HepG2 (cell line): ENCODE results near the gene RNASE11. TPM values are rescaled to one million over a fixed set of nuclear protein-coding genes. Genes with fewer than 3 reads are reported as not detected.

Experiments used
- ERF ChIP-seq: IDR thresholded peaks from 2 replicates; pipeline ENCODE4 v1.6.1; 2018; ENCODE audit warnings: missing biosample characterization, missing genetic modification reagents
- FOXA3 ChIP-seq: IDR thresholded peaks from 2 replicates; pipeline ENCODE4 v1.6.1; 2016; ENCODE audit warnings: missing genetic modification reagents, missing compliant biosample characterization
- GATAD1 ChIP-seq: IDR thresholded peaks from 2 replicates; pipeline ENCODE4 v1.6.1; 2016; ENCODE audit warnings: missing genetic modification reagents, missing compliant biosample characterization
- HDAC1 ChIP-seq: sonication (generic); formaldehyde crosslinking; IDR thresholded peaks from 2 replicates; pipeline ENCODE4 v1.5.1; 2020; ENCODE audit warnings: mild to moderate bottlenecking, missing genetic modification reagents
- HMG20A ChIP-seq: IDR thresholded peaks from 2 replicates; pipeline ENCODE4 v1.6.1; 2016; ENCODE audit warnings: borderline replicate concordance
- ISL2 ChIP-seq: sonication (generic); formaldehyde crosslinking; IDR thresholded peaks from 2 replicates; pipeline ENCODE4 v1.5.0; 2020; ENCODE audit warnings: missing genetic modification reagents
- KDM4B ChIP-seq: sonication (generic); formaldehyde crosslinking; IDR thresholded peaks from 2 replicates; pipeline ENCODE4 v1.4.0; 2020; ENCODE audit warnings: missing genetic modification reagents
- MIER2 ChIP-seq: IDR thresholded peaks from 2 replicates; pipeline ENCODE4 v1.6.1; 2016; ENCODE audit warnings: missing biosample characterization, missing genetic modification reagents
- MYNN ChIP-seq: sonication (generic); formaldehyde crosslinking; IDR thresholded peaks from 2 replicates; pipeline ENCODE4 v1.4.0; 2020; ENCODE audit warnings: mild to moderate bottlenecking, low read depth, missing genetic modification reagents
- NPAS2 ChIP-seq: sonication (generic); formaldehyde crosslinking; IDR thresholded peaks from 2 replicates; pipeline ENCODE4 v1.8.0; 2022; ENCODE audit warnings: mild to moderate bottlenecking, missing genetic modification reagents, borderline replicate concordance
- SMYD3 ChIP-seq: sonication (generic); formaldehyde crosslinking; IDR thresholded peaks from 2 replicates; pipeline ENCODE4 v1.8.1; 2023; ENCODE audit warnings: mild to moderate bottlenecking, missing genetic modification reagents
- TARDBP ChIP-seq: sonication (generic); formaldehyde crosslinking; IDR thresholded peaks from 2 replicates; pipeline ENCODE4 v1.8.0; 2022; ENCODE audit warnings: mild to moderate bottlenecking, missing genetic modification reagents
- ZBTB21 ChIP-seq: sonication (generic); formaldehyde crosslinking; IDR thresholded peaks from 2 replicates; pipeline ENCODE4 v1.4.0; 2020; ENCODE audit warnings: missing genetic modification reagents
- ZMYM4 ChIP-seq: sonication (generic); formaldehyde crosslinking; IDR thresholded peaks from 2 replicates; pipeline ENCODE4 v1.8.1; 2023; ENCODE audit warnings: mild to moderate bottlenecking, missing genetic modification reagents
- ZNF430 ChIP-seq: sonication (generic); formaldehyde crosslinking; IDR thresholded peaks from 2 replicates; pipeline ENCODE4 v1.9.0; 2021; ENCODE audit warnings: mild to moderate bottlenecking, missing genetic modification reagents
- ZNF564 ChIP-seq: sonication (generic); formaldehyde crosslinking; IDR thresholded peaks from 2 replicates; pipeline ENCODE4 v1.8.1; 2023; ENCODE audit warnings: mild to moderate bottlenecking, missing genetic modification reagents
- ZNF614 ChIP-seq: IDR thresholded peaks from 2 replicates; pipeline ENCODE4 v1.6.1; 2018; ENCODE audit warnings: missing biosample characterization, missing genetic modification reagents, inconsistent platforms, borderline replicate concordance
- ZNF772 ChIP-seq: sonication (generic); formaldehyde crosslinking; IDR thresholded peaks from 2 replicates; pipeline ENCODE4 v1.5.0; 2020; ENCODE audit warnings: mild to moderate bottlenecking, missing genetic modification reagents
- ZNF777 ChIP-seq: sonication (generic); formaldehyde crosslinking; IDR thresholded peaks from 2 replicates; pipeline ENCODE4 v1.4.0; 2020; ENCODE audit warnings: missing genetic modification reagents
- ZSCAN9 ChIP-seq: IDR thresholded peaks from 2 replicates; pipeline ENCODE4 v1.6.1; 2016; ENCODE audit warnings: borderline replicate concordance
- polyA plus RNA-seq, 8 experiments: library from polyadenylated mRNA; depleted of rRNA in 3 of 8; stranded (reverse) in 7 of 8; unstranded in 1 of 8; fragments of >200 nt; fragmentation: Illumina TruSeq in 4 of 8; extraction: Trizol in 4 of 8; gene quantifications; 2 replicates each; pipeline versions ENCODE4 v1.2.1 to v1.2.3, GENCODE V29; 2011 to 2016; ENCODE audit warnings: low read depth in 4 of 8, missing spikeins in 1 of 8, mixed read lengths in 1 of 8; ENCODE audit not compliant: insufficient read depth in 1 of 8
- total RNA-seq, 5 experiments: library from RNA; depleted of rRNA; stranded (reverse); fragments of >200 nt; fragmentation: Illumina TruSeq; extraction: Trizol; gene quantifications; 2 replicates each; pipeline ENCODE4 v1.2.3, GENCODE V29; 2016; ENCODE audit warnings: low read depth in 1 of 5
- TF ChIP-seq, protein P1 (sequence below): sonication (generic); formaldehyde crosslinking; IDR thresholded peaks from 2 replicates; pipeline ENCODE4 v1.5.0; 2020; ENCODE audit warnings: missing genetic modification reagents
- TF ChIP-seq, protein P2 (sequence below): sonication (generic); formaldehyde crosslinking; IDR thresholded peaks from 2 replicates; pipeline ENCODE4 v1.9.0; 2021; ENCODE audit warnings: missing genetic modification reagents, mild to moderate bottlenecking, borderline replicate concordance
- TF ChIP-seq, protein P3 (sequence below): sonication (generic); formaldehyde crosslinking; IDR thresholded peaks from 2 replicates; pipeline ENCODE4 v1.4.0; 2020; ENCODE audit warnings: mild to moderate bottlenecking, missing genetic modification reagents, borderline replicate concordance
- TF ChIP-seq, protein P4 (sequence below): sonication (generic); formaldehyde crosslinking; IDR thresholded peaks from 2 replicates; pipeline ENCODE4 v1.4.0; 2020; ENCODE audit warnings: low read depth, missing genetic modification reagents

Gene RNASE11
- total and polyA plus RNA-seq, 2 of the 13 experiments (the other 11 are each of a cell fraction or from before 2014, with no cell fraction given), result not detected

DNA sequence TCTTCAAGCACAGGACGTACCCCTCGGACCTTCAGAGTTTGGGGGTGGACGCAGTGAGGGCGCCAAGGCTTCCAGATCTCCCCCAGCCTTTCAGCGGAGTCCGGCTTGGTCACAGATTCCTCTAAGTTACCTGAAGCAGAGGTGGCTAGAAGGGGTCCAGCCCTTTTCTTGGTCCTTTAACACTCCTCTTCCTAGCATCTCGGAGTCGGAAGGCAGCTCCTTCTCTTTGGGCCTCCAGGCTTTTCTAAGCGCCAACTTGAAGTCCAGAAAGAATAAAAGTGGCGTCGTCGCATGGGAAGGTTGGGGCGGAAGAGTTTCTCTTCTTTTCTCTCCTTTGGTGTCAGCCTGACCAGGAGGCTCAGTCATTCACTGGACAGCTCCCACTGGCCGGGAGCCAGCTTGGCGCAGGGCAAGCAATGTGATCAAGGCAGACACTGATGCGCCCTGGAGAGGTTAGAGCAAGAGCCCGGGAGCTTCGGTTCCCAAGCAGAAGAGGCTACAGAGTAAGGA, 44.1 kb upstream of the RNASE11 start (continued):
- TF ChIP-seq FOXA3 (CRISPR knock-in tag) (no peak), MIER2 (peak; percentile 93), GATAD1 (CRISPR knock-in tag) (0 out of 2 replicates have a peak, but pooled peaks have one; percentile 30), TARDBP (CRISPR knock-in tag) (no peak), ERF (0 out of 2 replicates have a peak, but pooled peaks have one; percentile 9), ZBTB21 (CRISPR knock-in tag) (no peak), MYNN (0 out of 2 replicates have a peak, but pooled peaks have one; percentile 41), ISL2 (CRISPR knock-in tag) (no peak), ZNF772 (CRISPR knock-in tag) (peak; percentile 60; the same call in 1 of the 2 replicates), HMG20A (CRISPR knock-in tag) (0 out of 2 replicates have a peak, but pooled peaks have one; percentile 15), ZMYM4 (CRISPR knock-in tag) (peak; percentile 50; the same call in 1 of the 2 replicates), HDAC1 (peak; percentile 32; the same call in 1 of the 2 replicates), NPAS2 (CRISPR knock-in tag) (no peak), ZNF564 (CRISPR knock-in tag) (no peak), ZNF430 (CRISPR knock-in tag) (peak; percentile 20; the same call in 1 of the 2 replicates), ZNF777 (CRISPR knock-in tag) (peak; percentile 84), ZSCAN9 (0 out of 2 replicates have a peak, but pooled peaks have one; percentile 18), ZNF614 (peak; percentile 65; the same call in 1 of the 2 replicates), SMYD3 (CRISPR knock-in tag) (no peak), KDM4B (0 out of 2 replicates have a peak, but pooled peaks have one; percentile 16)
- TF ChIP-seq, protein P1, sequence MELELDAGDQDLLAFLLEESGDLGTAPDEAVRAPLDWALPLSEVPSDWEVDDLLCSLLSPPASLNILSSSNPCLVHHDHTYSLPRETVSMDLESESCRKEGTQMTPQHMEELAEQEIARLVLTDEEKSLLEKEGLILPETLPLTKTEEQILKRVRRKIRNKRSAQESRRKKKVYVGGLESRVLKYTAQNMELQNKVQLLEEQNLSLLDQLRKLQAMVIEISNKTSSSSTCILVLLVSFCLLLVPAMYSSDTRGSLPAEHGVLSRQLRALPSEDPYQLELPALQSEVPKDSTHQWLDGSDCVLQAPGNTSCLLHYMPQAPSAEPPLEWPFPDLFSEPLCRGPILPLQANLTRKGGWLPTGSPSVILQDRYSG, result no peak
- TF ChIP-seq, protein P2, sequence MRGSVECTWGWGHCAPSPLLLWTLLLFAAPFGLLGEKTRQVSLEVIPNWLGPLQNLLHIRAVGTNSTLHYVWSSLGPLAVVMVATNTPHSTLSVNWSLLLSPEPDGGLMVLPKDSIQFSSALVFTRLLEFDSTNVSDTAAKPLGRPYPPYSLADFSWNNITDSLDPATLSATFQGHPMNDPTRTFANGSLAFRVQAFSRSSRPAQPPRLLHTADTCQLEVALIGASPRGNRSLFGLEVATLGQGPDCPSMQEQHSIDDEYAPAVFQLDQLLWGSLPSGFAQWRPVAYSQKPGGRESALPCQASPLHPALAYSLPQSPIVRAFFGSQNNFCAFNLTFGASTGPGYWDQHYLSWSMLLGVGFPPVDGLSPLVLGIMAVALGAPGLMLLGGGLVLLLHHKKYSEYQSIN (CRISPR knock-in tag), result 0 out of 2 replicates have a peak, but pooled peaks have one; percentile 41
- TF ChIP-seq, protein P3, sequence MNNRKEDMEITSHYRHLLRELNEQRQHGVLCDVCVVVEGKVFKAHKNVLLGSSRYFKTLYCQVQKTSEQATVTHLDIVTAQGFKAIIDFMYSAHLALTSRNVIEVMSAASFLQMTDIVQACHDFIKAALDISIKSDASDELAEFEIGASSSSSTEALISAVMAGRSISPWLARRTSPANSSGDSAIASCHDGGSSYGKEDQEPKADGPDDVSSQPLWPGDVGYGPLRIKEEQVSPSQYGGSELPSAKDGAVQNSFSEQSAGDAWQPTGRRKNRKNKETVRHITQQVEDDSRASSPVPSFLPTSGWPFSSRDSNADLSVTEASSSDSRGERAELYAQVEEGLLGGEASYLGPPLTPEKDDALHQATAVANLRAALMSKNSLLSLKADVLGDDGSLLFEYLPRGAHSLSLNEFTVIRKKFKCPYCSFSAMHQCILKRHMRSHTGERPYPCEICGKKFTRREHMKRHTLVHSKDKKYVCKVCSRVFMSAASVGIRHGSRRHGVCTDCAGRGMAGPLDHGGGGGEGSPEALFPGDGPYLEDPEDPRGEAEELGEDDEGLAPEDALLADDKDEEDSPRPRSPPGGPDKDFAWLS (CRISPR knock-in tag), result no peak
- TF ChIP-seq, protein P4, sequence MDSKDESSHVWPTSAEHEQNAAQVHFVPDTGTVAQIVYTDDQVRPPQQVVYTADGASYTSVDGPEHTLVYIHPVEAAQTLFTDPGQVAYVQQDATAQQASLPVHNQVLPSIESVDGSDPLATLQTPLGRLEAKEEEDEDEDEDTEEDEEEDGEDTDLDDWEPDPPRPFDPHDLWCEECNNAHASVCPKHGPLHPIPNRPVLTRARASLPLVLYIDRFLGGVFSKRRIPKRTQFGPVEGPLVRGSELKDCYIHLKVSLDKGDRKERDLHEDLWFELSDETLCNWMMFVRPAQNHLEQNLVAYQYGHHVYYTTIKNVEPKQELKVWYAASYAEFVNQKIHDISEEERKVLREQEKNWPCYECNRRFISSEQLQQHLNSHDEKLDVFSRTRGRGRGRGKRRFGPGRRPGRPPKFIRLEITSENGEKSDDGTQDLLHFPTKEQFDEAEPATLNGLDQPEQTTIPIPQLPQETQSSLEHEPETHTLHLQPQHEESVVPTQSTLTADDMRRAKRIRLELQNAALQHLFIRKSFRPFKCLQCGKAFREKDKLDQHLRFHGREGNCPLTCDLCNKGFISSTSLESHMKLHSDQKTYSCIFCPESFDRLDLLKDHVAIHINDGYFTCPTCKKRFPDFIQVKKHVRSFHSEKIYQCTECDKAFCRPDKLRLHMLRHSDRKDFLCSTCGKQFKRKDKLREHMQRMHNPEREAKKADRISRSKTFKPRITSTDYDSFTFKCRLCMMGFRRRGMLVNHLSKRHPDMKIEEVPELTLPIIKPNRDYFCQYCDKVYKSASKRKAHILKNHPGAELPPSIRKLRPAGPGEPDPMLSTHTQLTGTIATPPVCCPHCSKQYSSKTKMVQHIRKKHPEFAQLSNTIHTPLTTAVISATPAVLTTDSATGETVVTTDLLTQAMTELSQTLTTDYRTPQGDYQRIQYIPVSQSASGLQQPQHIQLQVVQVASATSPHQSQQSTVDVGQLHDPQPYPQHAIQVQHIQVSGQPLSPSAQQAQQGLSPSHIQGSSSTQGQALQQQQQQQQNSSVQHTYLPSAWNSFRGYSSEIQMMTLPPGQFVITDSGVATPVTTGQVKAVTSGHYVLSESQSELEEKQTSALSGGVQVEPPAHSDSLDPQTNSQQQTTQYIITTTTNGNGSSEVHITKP (CRISPR knock-in tag), result 0 out of 2 replicates have a peak, but pooled peaks have one; percentile 5
